LNCaP clone FGC (cell line): ENCODE measurements around the gene SLC39A11.
"Not testable (repeated sequence)": the region's sequence is repeated elsewhere in the genome, so short reads cannot be mapped to it uniquely, and the experiment has no call there.

ENCODE experiments used
- DNase-seq: peaks from one replicate; pipeline ENCODE4 v3.0.0-alpha.2; 2011; ENCODE audit warnings: low read depth
- H3K4me3 ChIP-seq: 2 replicates; pipeline ENCODE4 v1.5.1; 2011; ENCODE audit warnings: mild to moderate bottlenecking, low read depth, low read length, control low read depth
- TF ChIP-seq, protein P1 (sequence below): IDR thresholded peaks from 2 replicates; pipeline ENCODE4 v1.5.1; 2012; ENCODE audit warnings: mild to moderate bottlenecking; ENCODE audit not compliant: control insufficient read depth, insufficient read depth; ENCODE audit errors: extremely low read depth

Gene SLC39A11

GRCh38 chr17:72765368-72766153 is 326.9 kb downstream of the SLC39A11 start:
- DNase-seq, result no peak
- TF ChIP-seq, protein P1, sequence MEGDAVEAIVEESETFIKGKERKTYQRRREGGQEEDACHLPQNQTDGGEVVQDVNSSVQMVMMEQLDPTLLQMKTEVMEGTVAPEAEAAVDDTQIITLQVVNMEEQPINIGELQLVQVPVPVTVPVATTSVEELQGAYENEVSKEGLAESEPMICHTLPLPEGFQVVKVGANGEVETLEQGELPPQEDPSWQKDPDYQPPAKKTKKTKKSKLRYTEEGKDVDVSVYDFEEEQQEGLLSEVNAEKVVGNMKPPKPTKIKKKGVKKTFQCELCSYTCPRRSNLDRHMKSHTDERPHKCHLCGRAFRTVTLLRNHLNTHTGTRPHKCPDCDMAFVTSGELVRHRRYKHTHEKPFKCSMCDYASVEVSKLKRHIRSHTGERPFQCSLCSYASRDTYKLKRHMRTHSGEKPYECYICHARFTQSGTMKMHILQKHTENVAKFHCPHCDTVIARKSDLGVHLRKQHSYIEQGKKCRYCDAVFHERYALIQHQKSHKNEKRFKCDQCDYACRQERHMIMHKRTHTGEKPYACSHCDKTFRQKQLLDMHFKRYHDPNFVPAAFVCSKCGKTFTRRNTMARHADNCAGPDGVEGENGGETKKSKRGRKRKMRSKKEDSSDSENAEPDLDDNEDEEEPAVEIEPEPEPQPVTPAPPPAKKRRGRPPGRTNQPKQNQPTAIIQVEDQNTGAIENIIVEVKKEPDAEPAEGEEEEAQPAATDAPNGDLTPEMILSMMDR, result no peak
- H3K4me3 ChIP-seq, result no peak overlapping the region

DNA sequence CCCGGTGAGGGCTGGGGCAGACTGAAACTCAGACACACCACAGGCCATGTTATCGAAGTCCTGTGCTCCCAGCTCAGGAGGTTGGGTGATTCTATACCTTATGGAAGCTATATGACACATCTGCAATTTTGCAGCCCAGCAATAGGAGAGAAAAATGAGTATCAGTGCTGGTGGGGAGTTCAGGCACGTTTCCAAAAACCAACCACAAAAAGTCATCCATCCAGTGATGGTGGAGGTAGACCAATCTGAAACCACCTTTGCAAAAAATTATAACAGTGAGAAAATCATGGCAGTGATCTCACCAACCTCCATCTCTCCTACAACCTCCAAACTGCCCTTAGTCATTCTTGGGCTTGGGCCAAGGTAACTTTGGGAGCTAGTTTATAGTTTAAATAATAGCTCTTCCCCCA is 327.9 kb downstream of the SLC39A11 start:
- DNase-seq, result no peak
- TF ChIP-seq, protein P1, result no peak
- no peak overlapping the region for H3K4me3 ChIP-seq

GRCh38 chr17:72763981-72764380 is 328.5 kb downstream of the SLC39A11 start:
- TF ChIP-seq, protein P1, result no peak
- H3K4me3 ChIP-seq, result no peak overlapping the region
- no peak for DNase-seq

GRCh38 chr17:72761893-72762575 is 330.5 kb downstream of the SLC39A11 start:
- H3K4me3 ChIP-seq, DNase-seq: not testable (repeated sequence)

GRCh38 chr17:72761431-72761830 is 331.1 kb downstream of the SLC39A11 start:
- DNase-seq, result no peak
- H3K4me3 ChIP-seq, result no peak overlapping the region
- TF ChIP-seq, protein P1, result no peak

GRCh38 chr17:72760368-72760767 is 332.1 kb downstream of the SLC39A11 start:
- no peak for DNase-seq
- no peak overlapping the region for H3K4me3 ChIP-seq

GRCh38 chr17:72759301-72759700 is 333.2 kb downstream of the SLC39A11 start:
- TF ChIP-seq, protein P1, result no peak
- DNase-seq, result no peak
- H3K4me3 ChIP-seq, result no peak overlapping the region

More at GRCh38 chr17:72760368-72760767, 332.1 kb downstream of the SLC39A11 start:
- TF ChIP-seq, protein P1, result no peak
